Activated naive CD8-positive, alpha-beta T cell treated with anti-CD3 and anti-CD28 coated beads, Interleukin-2, amount 50 U/mL, for 24 hours (primary cell): Measurements from ENCODE around the gene RHBDD3.

Experiments used
- ATAC-seq: fragments of 150-1000 bp; cut with Tn5 transposase; one replicate; pipeline ENCODE4 v1.10.0; 2021
- DNase-seq: peaks from one replicate; pipeline ENCODE4 v3.0.0; 2021
- H3K27ac Mint-ChIP-seq: one replicate; pipeline ENCODE4 v1.8.0; 2021; ENCODE audit warnings: mild to moderate bottlenecking, mixed read lengths
- H3K27me3 Mint-ChIP-seq: one replicate; pipeline ENCODE4 v1.8.0; 2021; ENCODE audit warnings: mixed read lengths
- H3K36me3 Mint-ChIP-seq: one replicate; pipeline ENCODE4 v1.8.0; 2021; ENCODE audit warnings: low read depth, mixed read lengths
- H3K4me1 Mint-ChIP-seq: one replicate; pipeline ENCODE4 v1.8.0; 2021; ENCODE audit warnings: mixed read lengths
- H3K4me3 Mint-ChIP-seq: one replicate; pipeline ENCODE4 v1.8.0; 2021; ENCODE audit warnings: mild to moderate bottlenecking, moderate library complexity, mixed read lengths
- H3K9me3 Mint-ChIP-seq: one replicate; pipeline ENCODE4 v1.8.0; 2021; ENCODE audit warnings: mixed read lengths

The RHBDD3 gene

DNA sequence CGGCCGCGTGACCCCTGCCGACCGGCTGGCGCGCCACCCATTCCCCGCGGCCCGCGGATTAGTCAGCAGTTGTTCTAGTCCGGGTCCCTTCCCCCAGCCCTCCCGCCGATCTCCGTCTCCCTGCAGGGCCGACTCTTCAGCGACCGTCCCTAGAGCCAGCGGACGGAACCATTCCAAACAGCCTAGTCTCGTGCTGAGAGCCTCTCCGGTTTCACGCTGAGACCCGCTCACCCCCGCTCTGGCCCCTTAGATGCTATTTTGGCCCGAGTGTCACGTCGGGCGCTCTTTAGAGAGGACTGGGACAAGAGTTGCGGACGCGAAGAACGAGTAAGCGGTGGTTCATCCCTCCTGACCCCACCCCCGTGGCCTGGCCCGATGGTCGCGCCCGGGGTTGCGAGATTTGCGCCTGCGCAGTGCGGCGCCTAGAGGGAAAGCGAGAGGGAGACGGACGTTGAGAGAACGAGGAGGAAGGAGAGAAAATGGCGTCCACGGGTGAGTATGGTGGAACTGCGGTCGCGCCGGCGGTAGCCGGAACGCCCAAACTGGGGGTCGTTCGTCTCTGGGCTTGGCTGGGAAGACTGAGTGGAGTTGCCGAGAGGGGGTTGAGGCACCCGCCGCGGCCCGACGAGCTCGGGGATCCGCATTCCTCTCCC, at the start of gene RHBDD3, which contains the start of gene EWSR1:
Gene RHBDD3 (minus strand): TSS at position 124 of the 653 bp plus-strand sequence. CDS start 2,355 bp downstream, outside the sequence.
Gene EWSR1 (plus strand): TSS at position 411 of the 653 bp plus-strand sequence. CDS start 69 bp downstream, at position 480.
- H3K9me3 Mint-ChIP-seq, result no peaks in the 10 kb centered on the region
- peaks cover 49% of the 10 kb centered on the region for H3K4me1 Mint-ChIP-seq
- peak; percentile 98 for DNase-seq

DNA sequence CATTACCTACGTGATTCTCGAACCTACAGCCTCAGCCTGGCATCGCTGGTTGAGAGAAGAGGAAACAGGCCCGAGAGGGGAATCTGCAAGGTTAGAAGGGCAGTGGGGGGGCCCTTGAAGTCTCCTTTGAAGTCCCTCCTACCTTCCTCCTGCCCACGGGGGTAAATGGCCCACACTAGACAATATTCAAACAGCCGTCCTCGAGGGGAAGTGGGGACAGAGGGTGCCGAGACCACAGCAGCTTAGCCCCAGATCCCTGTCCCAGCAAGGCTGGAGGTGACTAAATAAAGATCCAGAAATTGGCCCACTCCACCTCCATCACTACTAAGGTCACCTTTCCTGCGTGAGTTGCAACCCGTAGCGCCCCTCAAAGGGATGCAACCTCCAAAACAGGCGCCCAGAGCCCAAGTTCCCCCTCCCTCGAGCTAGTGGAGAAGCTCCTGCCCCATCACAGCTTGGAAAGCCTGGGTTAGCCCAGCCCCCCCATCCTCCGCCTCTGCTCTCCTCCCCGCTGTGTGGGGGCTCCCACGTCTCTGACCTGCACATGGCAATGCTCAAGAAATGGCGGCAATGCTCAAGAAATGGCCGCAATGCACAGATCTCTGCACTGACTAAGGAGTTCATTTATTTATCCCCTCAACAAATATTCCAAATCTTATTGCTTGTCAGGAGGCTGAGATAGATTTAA, 48.5 kb upstream of the RHBDD3 start:
- H3K9me3 Mint-ChIP-seq, result no peaks in the 10 kb centered on the region
- peaks cover 39% of the 10 kb centered on the region for H3K27me3 Mint-ChIP-seq
- no peak for ATAC-seq
- H3K27ac Mint-ChIP-seq, result no peak overlapping the region
- H3K36me3 Mint-ChIP-seq, result no peaks in the 10 kb centered on the region
- no peak for DNase-seq
- peaks cover 19% of the 10 kb centered on the region for H3K4me1 Mint-ChIP-seq
- no peak overlapping the region for H3K4me3 Mint-ChIP-seq

More for the DNA sequence above, at the start of gene RHBDD3, which contains the start of gene EWSR1:
- peak; percentile 86 for ATAC-seq
- Mint-ChIP-seq H3K36me3 (peaks cover 57% of the 10 kb centered on the region), H3K27me3 (peaks cover 3% of the 10 kb centered on the region), H3K4me3 (peak within 1 kb of the TSS; percentile 100), H3K27ac (peak within 1 kb of the TSS; percentile 100)

DNA sequence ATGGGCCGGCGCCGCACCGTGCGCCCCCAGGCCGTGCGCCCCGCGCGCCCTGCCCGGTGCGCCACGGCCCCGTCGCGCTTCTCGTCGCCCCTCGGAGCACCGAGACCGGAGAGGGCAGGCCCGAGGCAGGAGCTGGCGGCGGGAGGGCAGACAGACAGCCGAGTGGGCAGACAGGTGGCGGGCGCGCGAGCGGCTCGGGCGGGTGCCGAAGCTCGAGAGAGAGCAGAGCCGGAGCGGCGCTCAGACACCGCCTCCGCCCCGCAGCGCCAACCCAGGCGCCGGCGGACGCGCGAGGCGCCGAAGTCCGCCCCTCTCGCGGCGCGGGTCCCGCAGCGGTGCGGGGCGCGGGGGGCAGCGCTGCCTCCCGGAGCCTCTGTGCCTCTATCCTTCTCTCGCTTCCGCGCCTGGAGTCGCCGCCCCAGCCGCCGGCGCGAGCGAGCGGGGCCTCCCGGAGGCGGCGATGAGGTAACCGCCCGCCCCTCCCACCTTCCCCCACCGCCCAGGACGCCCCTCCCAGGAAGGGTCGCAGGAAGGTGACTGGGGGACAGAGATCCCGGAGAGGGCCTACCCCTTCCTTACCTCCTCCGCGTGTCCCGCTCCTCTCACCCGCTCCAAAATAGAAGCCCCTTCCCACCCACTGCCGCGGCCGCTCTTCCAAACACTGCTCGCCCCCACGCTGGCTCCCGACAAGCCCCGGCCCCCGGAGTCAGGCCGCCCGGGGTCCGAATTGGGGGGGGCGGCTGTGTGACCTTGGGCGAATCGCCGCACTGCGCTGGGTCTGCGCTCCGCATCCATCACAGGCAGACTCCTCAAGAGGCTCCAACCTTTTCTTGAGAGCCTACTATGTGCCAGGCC, 47.7 kb upstream of the RHBDD3 start, which contains the start of gene RASL10A:
Gene RASL10A (minus strand): TSS at position 412 of the 855 bp plus-strand sequence. CDS start 451 bp downstream, outside the sequence.
- peaks cover 39% of the 10 kb centered on the region for H3K27me3 Mint-ChIP-seq
- no peak for DNase-seq
- no peaks in the 10 kb centered on the region for H3K36me3 Mint-ChIP-seq
- H3K9me3 Mint-ChIP-seq, result no peaks in the 10 kb centered on the region
- ATAC-seq, result no peak
- peaks cover 26% of the 10 kb centered on the region for H3K4me1 Mint-ChIP-seq
- peak within 1 kb of the TSS; percentile 46 for H3K4me3 Mint-ChIP-seq
- no peak within 1 kb of the TSS for H3K27ac Mint-ChIP-seq

DNA sequence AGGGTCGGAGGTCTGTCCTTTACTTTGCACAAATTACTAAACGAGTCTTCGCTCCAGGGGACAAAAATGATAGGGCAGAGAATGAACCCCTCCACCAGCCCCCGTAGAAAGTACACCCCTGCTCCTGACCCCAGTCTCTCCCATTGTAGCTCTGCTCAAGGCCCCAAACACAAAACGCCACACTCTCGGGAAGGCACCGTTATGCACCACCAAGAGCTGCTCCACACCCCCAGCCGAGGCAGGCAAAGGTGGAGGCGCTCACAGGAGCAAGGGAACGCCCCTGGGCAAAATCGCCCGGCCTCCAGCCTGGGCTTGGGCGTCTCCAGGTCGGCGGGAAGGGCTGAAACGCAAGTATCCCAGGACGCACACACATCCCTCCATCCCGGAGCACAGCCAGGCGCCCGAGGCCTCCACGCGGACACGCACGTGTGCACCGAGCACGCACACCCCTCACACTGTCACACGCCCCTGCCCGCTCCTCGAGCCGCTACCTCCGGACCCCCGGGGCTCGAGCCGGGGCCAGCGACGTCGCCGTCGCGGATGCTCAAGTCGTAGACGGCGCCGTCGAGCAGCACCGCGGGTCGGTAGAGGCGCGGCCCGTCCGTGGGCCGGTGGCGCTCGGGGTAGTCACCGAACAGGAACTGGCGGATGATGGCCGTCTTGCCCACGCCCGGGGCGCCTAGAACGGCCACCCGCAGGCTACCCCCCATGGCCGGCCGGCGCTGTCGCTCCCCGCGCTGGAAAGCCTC, 46.9 kb upstream of the RHBDD3 start:
- no peak for DNase-seq
- ATAC-seq, result no peak
- Mint-ChIP-seq H3K9me3 (no peaks in the 10 kb centered on the region), H3K27me3 (peaks cover 39% of the 10 kb centered on the region), H3K4me1 (peaks cover 28% of the 10 kb centered on the region), H3K4me3 (peak overlapping the region; percentile 46), H3K27ac (no peak overlapping the region), H3K36me3 (no peaks in the 10 kb centered on the region)

DNA sequence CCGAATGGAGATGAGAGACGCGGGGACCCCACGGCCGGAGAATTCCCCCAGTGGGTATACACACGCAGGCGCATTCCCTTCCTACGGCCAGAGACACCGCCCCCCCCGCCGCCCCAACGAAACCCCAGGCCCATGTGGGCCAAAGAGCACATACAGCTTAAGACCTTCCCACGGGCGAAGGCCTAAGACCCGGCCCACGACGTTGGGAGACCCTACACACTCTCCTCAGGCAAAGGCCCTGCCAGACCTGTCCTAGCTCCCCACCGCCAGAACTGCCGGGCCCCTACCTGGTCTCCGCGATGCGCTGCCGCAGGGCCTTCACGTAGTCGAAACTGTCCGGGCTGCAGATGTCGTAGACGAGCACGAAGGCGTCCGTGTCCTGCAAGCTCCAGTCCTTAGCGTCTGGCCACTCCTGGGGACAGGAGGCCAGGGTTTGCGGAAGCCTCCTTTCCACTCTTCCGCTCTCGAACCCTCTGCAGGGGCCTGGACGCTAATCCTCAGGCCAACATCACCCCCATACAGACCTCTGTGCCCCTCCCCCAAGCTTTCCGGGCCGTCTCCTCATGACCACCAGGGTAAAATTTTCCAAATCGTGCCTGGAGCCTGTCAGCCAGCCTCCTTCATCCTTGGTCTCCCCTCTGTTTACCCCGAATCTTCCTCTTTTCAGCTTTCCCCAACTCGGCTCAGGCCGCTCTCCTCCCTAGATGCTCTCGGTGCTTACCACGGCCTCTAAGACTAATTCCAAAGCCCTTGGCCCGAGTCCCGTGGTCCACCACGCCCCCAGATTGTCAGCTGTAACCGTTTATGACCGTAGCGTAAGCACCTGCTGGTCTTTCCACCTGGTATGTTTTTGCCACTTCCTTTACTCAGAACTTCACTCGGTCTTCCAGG, 46.0 kb upstream of the RHBDD3 start:
- Mint-ChIP-seq H3K27ac (no peak overlapping the region), H3K4me1 (peaks cover 31% of the 10 kb centered on the region), H3K27me3 (peaks cover 39% of the 10 kb centered on the region), H3K9me3 (no peaks in the 10 kb centered on the region), H3K36me3 (no peaks in the 10 kb centered on the region), H3K4me3 (peak overlapping the region; percentile 46)
- ATAC-seq, result no peak
- no peak for DNase-seq

DNA sequence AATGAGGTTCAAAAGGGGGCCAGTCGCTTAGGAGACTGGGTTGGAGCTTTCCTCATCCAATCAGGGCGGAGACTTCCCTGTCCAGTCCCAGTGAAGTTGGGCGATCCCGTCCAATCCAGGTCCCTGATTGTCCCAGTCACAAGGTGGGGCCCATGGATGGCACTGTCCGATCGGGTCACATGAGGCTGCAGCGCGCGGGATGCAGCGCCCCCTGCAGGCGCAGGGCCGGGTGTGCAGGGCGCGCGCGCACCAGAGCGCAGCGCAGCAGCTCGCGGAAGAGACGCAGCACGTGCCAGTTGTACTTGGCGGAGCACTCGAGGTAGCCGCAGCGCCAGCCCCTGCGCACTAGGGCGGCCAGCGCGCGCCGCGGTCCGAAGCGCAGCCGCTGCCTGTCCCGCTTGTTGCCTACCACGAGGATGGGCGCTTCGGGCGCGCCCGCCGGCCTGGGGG, 45.4 kb upstream of the RHBDD3 start:
- Mint-ChIP-seq H3K36me3 (no peaks in the 10 kb centered on the region), H3K27me3 (peaks cover 39% of the 10 kb centered on the region), H3K4me3 (no peak overlapping the region), H3K4me1 (peaks cover 35% of the 10 kb centered on the region), H3K27ac (no peak overlapping the region), H3K9me3 (no peaks in the 10 kb centered on the region)
- DNase-seq (peak; percentile 40), ATAC-seq (peak; percentile 8)

DNA sequence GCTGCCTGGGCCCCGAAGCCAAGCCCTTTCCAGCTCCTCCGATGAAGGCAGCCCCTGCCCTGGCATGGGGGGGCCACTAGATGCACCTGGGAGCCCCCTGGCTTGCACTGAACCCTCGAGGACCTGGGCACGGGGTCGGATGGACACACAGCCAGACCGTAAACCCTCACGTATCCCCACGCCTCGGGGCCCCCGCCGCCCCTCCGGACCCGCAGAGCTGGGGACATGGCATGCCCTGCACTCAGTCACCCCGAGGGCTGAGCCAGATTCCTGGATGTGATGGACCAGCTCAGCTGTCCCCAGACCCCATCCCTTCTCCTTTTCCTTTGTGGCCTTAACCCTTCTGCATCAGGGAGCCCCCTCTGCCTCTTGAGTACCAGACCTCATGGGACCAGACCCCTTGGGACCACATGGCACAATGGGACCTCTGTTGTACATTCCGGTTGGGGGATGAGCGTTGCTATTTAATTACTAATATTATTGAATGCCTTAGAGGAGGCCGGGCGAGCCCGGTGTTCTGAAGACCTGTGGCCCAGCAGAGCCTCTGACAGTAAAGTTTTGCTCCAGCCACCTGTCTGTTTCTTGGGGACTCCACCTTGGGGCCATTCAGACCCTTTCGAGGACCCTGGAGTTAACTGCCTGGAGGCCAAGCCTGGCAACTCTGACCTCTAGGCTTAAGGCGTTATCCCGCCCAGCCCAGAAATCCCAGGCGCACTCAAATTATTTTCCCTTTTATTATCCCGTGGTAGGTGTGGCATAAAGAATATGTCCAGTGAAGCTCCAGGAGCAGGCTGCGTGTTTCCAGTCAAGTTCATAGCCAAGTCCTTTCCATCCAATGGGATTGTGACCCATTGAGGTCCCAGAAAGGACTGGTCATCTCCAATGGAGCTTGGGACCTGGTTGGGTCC, 44.7 kb upstream of the RHBDD3 start:
- no peak for ATAC-seq
- H3K4me1 Mint-ChIP-seq, result peaks cover 36% of the 10 kb centered on the region
- no peak for DNase-seq
- no peak overlapping the region for H3K4me3 Mint-ChIP-seq
- H3K27ac Mint-ChIP-seq, result no peak overlapping the region
- H3K27me3 Mint-ChIP-seq, result peaks cover 41% of the 10 kb centered on the region
- no peaks in the 10 kb centered on the region for H3K9me3 Mint-ChIP-seq
- no peaks in the 10 kb centered on the region for H3K36me3 Mint-ChIP-seq

DNA sequence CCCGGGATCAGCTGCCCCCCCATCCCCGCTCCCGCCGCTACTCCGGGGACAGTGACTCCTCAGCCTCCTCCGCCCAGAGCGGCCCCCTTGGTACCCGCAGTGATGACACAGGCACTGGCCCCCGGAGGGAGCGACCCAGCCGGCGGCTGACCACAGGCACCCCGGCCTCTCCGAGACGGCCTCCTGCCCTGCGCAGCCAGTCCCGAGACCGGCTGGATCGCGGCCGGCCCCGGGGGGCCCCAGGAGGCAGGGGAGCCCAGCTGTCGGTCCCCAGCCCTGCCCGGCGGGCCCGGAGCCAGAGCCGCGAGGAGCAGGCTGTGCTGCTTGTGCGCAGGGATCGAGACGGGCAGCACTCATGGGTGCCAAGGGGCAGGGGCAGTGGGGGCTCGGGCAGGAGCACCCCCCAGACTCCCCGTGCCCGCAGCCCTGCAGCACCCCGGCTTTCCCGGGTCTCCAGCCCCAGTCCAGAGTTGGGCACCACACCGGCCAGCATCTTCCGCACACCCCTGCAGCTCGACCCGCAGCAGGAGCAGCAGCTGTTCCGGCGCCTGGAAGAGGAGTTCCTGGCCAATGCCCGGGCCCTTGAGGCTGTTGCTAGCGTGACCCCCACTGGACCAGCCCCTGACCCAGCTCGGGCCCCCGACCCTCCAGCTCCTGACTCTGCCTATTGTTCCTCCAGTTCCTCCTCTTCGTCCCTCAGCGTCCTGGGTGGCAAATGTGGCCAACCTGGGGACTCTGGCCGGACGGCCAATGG, 43.9 kb upstream of the RHBDD3 start:
- peaks cover 36% of the 10 kb centered on the region for H3K4me1 Mint-ChIP-seq
- H3K27me3 Mint-ChIP-seq, result peaks cover 38% of the 10 kb centered on the region
- H3K9me3 Mint-ChIP-seq, result no peaks in the 10 kb centered on the region
- H3K4me3 Mint-ChIP-seq, result no peak overlapping the region
- no peak overlapping the region for H3K27ac Mint-ChIP-seq
- DNase-seq, result no peak
- no peak for ATAC-seq
- H3K36me3 Mint-ChIP-seq, result no peaks in the 10 kb centered on the region

DNA sequence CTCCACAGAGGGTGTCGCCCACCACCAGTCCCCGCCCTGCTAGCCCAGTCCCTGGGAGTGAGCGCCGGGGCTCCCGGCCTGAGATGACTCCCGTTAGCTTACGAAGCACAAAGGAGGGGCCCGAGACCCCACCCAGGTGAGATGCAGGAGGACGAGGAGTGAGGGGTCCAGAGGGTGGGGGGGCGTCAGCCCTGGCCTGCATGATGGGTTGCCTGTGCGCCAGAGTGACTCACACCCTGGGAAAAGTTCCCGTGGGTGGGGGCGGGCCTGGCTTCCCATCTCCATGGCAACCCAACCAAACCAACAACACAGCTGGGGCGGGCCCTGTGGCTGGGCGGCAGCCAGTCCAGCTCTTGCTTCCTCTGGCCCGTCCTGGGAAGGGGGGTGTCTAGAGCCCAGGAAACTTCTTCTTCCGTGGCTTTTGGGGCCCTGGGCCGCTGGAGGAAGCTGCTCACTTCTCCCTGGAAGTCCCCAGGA, 43.1 kb upstream of the RHBDD3 start:
- H3K4me3 Mint-ChIP-seq, result no peak overlapping the region
- H3K4me1 Mint-ChIP-seq, result peaks cover 40% of the 10 kb centered on the region
- H3K9me3 Mint-ChIP-seq, result no peaks in the 10 kb centered on the region
- DNase-seq (peak; percentile 81), ATAC-seq (peak; percentile 61)
- H3K27ac Mint-ChIP-seq, result no peak overlapping the region
- H3K36me3 Mint-ChIP-seq, result no peaks in the 10 kb centered on the region
- peaks cover 37% of the 10 kb centered on the region for H3K27me3 Mint-ChIP-seq

DNA sequence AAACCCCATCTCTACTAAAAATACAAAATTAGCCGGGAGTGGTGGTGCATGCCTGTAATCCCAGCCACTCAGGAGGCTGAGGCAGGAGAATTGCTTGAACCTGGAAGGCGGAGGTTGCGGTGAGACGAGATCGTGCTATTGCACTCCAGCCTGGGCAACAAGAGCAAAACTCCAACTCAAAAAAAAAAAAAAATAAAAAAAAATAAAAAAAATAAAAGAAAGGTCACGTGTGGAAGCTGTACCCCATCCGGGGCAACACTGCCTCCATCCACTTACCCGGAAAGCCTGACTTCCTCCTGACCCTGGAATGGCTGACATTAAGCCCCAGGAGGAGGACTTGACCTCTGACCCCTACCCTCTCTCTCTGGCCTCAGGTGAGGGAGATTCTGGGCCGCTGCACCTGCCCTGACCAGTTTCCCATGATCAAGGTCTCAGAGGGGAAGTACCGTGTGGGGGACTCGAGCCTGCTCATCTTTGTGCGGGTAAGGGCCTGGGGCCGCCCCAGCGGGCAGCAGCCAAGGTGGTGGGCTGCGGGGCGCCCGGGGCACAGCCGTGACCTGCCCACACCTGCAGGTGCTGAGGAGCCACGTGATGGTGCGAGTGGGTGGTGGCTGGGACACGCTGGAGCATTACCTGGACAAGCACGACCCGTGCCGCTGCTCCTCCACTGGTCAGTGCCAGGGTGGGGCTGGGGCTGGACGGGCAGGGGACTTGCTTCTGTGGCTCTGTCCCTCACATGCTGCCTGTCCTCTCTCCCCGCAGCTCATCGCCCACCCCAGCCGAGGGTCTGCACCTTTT, 42.5 kb upstream of the RHBDD3 start:
- H3K27me3 Mint-ChIP-seq, result peaks cover 43% of the 10 kb centered on the region
- no peaks in the 10 kb centered on the region for H3K36me3 Mint-ChIP-seq
- DNase-seq, result no peak
- no peaks in the 10 kb centered on the region for H3K9me3 Mint-ChIP-seq
- no peak for ATAC-seq
- no peak overlapping the region for H3K27ac Mint-ChIP-seq
- H3K4me1 Mint-ChIP-seq, result peaks cover 41% of the 10 kb centered on the region
- H3K4me3 Mint-ChIP-seq, result no peak overlapping the region

DNA sequence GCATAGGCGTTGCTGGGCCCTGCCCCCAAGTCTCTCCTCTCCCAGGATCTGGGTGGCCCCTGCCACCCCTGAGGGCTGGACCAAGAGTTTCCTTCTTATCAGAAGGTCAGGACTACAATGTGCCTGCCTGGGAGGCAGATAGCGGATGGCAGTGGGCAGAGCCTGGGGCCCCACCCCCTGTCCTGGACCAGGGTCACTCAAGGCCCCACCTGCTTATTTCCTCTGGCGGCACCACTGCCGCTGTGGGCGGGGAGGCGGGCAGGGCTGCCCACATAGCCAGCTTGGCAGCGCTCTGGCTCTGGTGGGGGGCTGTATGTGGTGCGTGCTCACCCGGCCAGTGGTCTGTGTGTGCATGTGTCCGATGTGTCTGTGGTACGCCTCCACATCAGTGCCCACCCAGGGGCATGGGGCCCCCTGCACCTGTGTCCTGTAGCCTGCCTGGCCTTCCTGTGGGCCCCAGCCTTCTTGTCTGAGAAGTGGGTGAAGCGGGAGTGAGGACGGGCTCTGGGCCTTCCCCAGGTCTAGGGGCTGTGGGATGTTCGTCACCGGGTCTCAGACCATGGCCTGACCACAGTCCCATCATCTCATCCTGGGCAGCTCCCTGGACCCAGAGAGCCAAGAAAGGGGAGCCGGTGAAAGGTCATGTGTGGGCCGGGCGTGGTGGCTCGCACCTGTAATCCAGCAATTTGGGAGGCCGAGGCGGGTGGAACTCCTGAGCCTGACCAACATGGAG, 41.7 kb upstream of the RHBDD3 start:
- H3K4me1 Mint-ChIP-seq, result peaks cover 38% of the 10 kb centered on the region
- no peaks in the 10 kb centered on the region for H3K9me3 Mint-ChIP-seq
- no peak for DNase-seq
- H3K27ac Mint-ChIP-seq, result no peak overlapping the region
- H3K27me3 Mint-ChIP-seq, result peaks cover 44% of the 10 kb centered on the region
- ATAC-seq, result no peak
- no peak overlapping the region for H3K4me3 Mint-ChIP-seq
- H3K36me3 Mint-ChIP-seq, result no peaks in the 10 kb centered on the region
